Measurements from ENCODE around the gene PLPPR5.

DNA sequence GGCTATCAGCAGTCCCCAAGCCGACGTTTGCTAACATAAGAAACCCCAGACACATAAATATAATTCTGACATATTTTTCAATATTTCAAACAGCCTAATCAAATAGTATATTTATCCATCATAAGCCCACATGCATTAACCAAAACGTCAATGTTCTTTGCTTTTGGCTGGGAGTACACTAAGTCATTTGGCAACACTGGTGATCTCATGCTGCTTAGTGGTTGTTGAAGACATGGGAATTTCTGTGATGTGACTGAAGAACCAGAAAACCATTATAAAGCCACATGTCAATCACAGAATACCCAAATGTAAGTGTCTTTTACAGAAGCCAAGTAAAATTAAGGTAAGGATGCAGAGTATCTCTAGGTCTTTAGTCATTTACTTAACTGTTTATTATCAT is 57.6 kb downstream of the PLPPR5 start:
- no peak for TF ChIP-seq EZH2 (IDR thresholded peaks at IDR 0.05; ENCODE audit: low read depth)
- TF ChIP-seq, protein P1, sequence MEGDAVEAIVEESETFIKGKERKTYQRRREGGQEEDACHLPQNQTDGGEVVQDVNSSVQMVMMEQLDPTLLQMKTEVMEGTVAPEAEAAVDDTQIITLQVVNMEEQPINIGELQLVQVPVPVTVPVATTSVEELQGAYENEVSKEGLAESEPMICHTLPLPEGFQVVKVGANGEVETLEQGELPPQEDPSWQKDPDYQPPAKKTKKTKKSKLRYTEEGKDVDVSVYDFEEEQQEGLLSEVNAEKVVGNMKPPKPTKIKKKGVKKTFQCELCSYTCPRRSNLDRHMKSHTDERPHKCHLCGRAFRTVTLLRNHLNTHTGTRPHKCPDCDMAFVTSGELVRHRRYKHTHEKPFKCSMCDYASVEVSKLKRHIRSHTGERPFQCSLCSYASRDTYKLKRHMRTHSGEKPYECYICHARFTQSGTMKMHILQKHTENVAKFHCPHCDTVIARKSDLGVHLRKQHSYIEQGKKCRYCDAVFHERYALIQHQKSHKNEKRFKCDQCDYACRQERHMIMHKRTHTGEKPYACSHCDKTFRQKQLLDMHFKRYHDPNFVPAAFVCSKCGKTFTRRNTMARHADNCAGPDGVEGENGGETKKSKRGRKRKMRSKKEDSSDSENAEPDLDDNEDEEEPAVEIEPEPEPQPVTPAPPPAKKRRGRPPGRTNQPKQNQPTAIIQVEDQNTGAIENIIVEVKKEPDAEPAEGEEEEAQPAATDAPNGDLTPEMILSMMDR (conservative IDR thresholded peaks at IDR 0.05): no peak
